ENCODE results near the gene ULBP1. TPM values are rescaled to one million over a fixed set of nuclear protein-coding genes. Genes with fewer than 3 reads are reported as not detected.
A peak's percentile ranks its signal among the peaks of the same experiment; 100 is the strongest.
"Not testable (repeated sequence)": the region's sequence is repeated elsewhere in the genome, so short reads cannot be mapped to it uniquely, and the experiment has no call there.

The ULBP1 gene
- total RNA-seq, 1 experiment from 2014 or later, result 3.1 TPM

GRCh38 chr6:150006961-150007464 is 43.3 kb downstream of the ULBP1 start:
- TF ChIP-seq CTCF (IDR thresholded peaks at IDR 0.05) (peak; percentile 88), REST (IDR thresholded peaks at IDR 0.05; ENCODE audit: insufficient read depth in 1 of 2, low read depth in 2 of 2, low read length in 1 of 2) (no peak)
- DNase-seq (ENCODE audit: low read depth, low spot score) (no peak), ATAC-seq (no peak)
- POLR2A ChIA-PET, result interaction anchor here (0.7 kb wide), 1 partner anchor 165 kb away, joined by 4 read pairs; no protein-coding TSS in a partner anchor
- H3K36me3 ChIP-seq (ENCODE audit: control insufficient read depth, insufficient read depth, low read length), result no peaks in the 10 kb centered on the region; the same call in 1 of the 2 replicates
- H3K4me3 ChIP-seq (ENCODE audit: low read depth in 2 of 2, low read length in 2 of 2), result no peak overlapping the region
- in situ Hi-C loops (cut with HindIII; ENCODE audit: low pct_unique_long_range_greater_than_20kb, low sequenced_read_pairs), result no loop called here
- no peak overlapping the region for H3K27ac ChIP-seq (ENCODE audit: low read length)
- H3K27me3 ChIP-seq (ENCODE audit: control insufficient read depth, insufficient read depth, low read length), result peaks cover 2% of the 10 kb centered on the region
- intact Hi-C loops (cut with micrococcal nuclease; ENCODE audit: unreplicated experiment), result no loop called here
- CTCF ChIA-PET, result interaction anchor here (0.6 to 1.0 kb wide), 3 partner anchors 9 to 168 kb away, joined by 3 read pairs; no protein-coding TSS in a partner anchor
- H3K4me1 ChIP-seq (ENCODE audit: control insufficient read depth, insufficient read depth, low read length), result peaks cover 8% of the 10 kb centered on the region
- no TSS peak for BruUV-seq (replicated peaks)
- H3K9me3 ChIP-seq (ENCODE audit: control insufficient read depth, insufficient read depth, low read depth, low read length), result no peaks in the 10 kb centered on the region

DNA sequence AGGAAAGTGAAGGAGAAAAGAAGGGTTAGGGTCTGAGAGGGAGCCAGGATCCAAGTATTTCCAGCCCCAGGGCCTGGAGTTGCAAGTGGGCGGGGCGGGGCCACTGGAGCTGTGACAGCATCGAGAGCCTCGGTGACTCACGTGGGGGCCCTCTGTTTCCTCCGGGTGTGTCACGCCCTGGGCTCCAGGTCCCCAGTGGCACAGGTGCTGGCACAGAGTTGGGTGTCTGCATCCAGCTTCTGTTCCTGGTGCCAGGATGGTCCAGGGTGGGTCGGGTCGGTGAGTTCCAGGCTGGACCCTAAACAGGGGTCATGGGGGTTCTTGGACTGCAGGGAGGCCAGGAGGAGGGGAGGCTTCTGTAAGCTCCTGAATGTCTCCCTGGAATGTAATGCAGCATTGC is 44.8 kb downstream of the ULBP1 start:
- Histone ChIP-seq H3K4me3 (ENCODE audit: low read depth in 2 of 2, low read length in 2 of 2) (no peak overlapping the region), H3K27me3 (ENCODE audit: control insufficient read depth, insufficient read depth, low read length) (peaks cover 5% of the 10 kb centered on the region), H3K27ac (ENCODE audit: low read length) (no peak overlapping the region), H3K36me3 (ENCODE audit: control insufficient read depth, insufficient read depth, low read length) (no peaks in the 10 kb centered on the region; the same call in 1 of the 2 replicates), H3K4me1 (ENCODE audit: control insufficient read depth, insufficient read depth, low read length) (peaks cover 8% of the 10 kb centered on the region), H3K9me3 (ENCODE audit: control insufficient read depth, insufficient read depth, low read depth, low read length) (no peaks in the 10 kb centered on the region)
- no peak for ATAC-seq
- DNase-seq (ENCODE audit: low read depth, low spot score), result no peak
- ChIA-PET POLR2A (interaction anchor here (0.7 kb wide), 1 partner anchor 24 kb away, joined by 3 read pairs; no protein-coding TSS in a partner anchor), CTCF (interaction anchor here (0.5 to 1.0 kb wide), 2 partner anchors 8 to 198 kb away, joined by 3 to 4 read pairs; no protein-coding TSS in a partner anchor)
- TF ChIP-seq CTCF (IDR thresholded peaks at IDR 0.05), result no peak
- no peak for TF ChIP-seq REST (IDR thresholded peaks at IDR 0.05; ENCODE audit: insufficient read depth in 1 of 2, low read depth in 2 of 2, low read length in 1 of 2)
- TF ChIP-seq TCF7L2 (IDR thresholded peaks at IDR 0.05; ENCODE audit: low read depth, low read length), result no peak
- TF ChIP-seq POLR2AphosphoS5 (IDR thresholded peaks at IDR 0.05; ENCODE audit: low read depth, low read length), result no peak
- TF ChIP-seq SIN3A (IDR thresholded peaks at IDR 0.05; ENCODE audit: borderline replicate concordance, insufficient read depth, low read depth, low read length), result no peak
- no TSS peak for BruUV-seq (replicated peaks)
- in situ Hi-C loops (cut with HindIII; ENCODE audit: low pct_unique_long_range_greater_than_20kb, low sequenced_read_pairs) (no loop called here), intact Hi-C loops (cut with micrococcal nuclease; ENCODE audit: unreplicated experiment) (no loop called here)

DNA sequence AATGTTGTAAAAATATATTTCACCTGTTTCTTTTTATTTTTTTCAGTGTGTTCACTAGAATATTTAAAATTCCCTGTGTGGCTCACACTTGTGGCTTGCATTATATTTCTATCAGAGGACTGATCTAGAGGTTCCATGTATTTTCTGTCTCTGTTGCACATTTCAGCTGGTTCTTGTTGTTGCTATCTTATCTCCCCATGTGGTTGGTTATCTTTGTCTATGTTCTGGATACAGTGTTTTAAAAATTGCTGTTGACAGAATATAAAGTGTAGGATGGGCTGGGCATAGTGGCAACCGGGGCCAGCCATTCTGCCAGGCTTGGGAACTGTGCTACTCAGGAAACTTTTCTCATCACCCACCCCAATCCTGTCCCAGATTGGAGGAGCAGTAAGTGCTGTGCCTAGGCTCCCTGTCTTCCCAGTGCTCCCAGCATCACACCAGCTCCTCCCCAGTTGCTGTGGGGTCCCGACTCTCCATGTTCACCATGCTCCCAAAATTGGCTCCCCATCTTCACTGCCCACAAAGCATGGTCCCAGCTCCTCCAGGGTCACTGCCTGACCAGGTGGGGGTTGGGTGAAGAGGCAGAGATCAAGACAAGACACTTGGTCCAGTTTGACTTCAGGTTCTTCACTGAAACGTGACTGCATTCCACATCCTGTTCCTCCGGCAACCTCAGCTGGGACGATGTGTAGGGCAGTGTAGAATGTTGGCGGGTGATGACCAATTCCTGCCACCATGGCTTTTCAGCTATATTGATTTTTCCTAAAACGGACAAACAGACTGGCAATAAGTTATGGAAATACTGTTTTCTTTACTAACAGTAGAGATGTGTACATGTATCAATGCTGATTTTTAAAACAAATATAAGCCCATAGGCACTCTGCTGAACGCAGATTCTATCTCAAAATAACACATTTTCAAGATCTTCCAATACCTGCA is 49.4 kb downstream of the ULBP1 start:
- intact Hi-C loops (cut with micrococcal nuclease; ENCODE audit: unreplicated experiment); ATAC-seq; DNase-seq (ENCODE audit: low read depth, low spot score); in situ Hi-C loops (cut with HindIII; ENCODE audit: low pct_unique_long_range_greater_than_20kb, low sequenced_read_pairs); H3K36me3 ChIP-seq (ENCODE audit: control insufficient read depth, insufficient read depth, low read length); H3K4me1 ChIP-seq (ENCODE audit: control insufficient read depth, insufficient read depth, low read length); BruUV-seq (replicated peaks); POLR2A ChIA-PET; H3K4me3 ChIP-seq (ENCODE audit: low read depth in 2 of 2, low read length in 2 of 2); H3K9me3 ChIP-seq (ENCODE audit: control insufficient read depth, insufficient read depth, low read depth, low read length); H3K27ac ChIP-seq (ENCODE audit: low read length); CTCF ChIA-PET: not testable (repeated sequence)
- peaks cover 15% of the 10 kb centered on the region for H3K27me3 ChIP-seq (ENCODE audit: control insufficient read depth, insufficient read depth, low read length)
